Activated T-cell treated with anti-CD3 and anti-CD28 coated beads, Interleukin-2, amount 50 U/mL, for 1 hour (primary cell): ENCODE data around the gene GADL1.

Experiments used
- DNase-seq: peaks from one replicate; pipeline ENCODE4 v3.0.0-alpha.2; 2020

Gene GADL1

DNA sequence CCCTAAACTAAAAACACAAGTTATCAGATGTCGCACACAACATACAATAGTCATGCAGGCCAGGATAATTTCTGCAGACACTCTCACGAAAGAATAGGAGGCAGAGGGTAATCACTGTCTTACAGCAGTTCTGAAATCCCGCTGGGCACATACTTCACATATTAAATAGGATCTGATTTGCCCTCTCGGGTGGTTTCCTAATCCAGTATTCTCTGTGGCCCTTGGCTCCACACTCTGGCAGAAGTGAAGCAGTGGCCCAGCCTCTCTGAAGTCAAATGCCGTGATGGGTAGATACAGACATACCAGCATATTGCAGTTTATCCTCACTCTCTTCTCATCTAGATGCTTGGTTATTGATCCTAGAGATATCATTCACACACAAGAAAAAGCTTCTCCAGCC, 19.0 kb downstream of the GADL1 start:
- no peak for DNase-seq

DNA sequence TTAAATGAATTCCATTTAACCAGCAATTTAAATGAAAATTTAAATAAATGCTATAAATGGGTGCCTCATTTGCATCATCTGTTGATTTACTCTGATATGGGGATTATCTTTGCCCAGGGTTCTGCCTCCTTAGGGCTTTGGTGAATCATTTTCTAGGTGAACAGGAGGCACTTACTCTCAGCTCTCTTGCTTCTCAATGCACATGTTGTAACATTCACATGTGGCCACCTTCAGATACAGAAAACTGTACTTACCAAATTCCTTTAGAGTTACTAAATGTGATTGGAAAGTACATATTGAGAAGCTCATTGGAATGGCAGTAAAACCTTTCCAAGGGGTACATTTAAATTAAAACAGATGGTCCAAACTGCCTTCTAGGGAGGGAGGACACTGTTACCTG, 20.8 kb downstream of the GADL1 start:
- no peak for DNase-seq

DNA sequence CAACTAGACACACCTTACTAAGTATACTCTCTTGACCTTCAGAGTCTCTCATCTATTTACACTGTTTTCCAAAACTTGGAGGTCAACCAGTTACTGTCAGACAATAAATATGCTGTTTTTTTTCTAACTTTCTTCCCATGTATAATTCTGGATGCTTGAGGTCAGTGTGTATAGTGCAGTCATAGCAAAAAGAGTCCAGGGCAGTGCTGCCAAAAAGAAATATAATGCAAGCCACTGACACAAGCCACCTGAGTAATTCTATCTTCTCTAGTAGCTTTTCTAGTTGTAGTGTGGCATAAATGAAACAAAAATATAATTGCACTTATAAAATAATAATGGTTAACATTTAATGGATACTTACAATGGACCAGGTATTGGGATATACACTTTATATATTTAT, 21.6 kb downstream of the GADL1 start:
- no peak for DNase-seq

DNA sequence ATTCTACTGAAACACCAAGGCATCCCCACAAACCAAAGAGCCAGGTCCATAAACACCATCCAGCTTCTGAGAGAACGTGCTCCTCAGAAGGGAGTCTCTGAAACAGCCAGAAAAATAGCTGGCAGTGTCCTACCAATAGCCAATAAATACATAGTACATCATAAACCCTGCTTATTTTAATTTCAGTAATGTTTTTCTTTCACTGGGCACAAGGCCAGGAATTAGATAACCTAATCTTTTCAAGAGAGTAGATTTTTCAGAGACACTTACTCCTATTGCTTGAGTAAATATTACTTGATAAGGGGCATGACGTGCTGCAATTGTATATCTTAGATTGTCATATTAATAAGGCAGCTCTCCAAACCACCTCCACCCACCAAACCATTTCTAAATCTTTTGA, 22.7 kb downstream of the GADL1 start:
- no peak for DNase-seq

DNA sequence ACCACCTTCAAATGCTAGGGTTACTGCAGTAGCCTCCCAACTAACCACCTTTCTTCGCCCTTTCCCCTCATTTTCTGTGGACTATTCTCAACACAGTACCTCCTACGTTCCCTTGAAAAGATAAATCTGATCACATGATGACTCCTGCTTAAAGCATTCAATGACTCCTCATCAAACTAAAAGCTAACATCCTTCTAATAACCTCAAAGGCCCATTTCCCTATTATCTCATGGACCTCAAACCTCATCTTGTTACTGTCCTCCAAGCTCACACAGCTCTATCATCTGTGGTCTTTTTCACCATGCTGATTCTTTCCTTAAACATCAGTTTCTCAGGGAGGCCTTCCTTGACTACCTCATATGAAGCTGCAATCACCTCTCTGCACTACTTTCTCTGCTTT, 29.6 kb downstream of the GADL1 start:
- no peak for DNase-seq

DNA sequence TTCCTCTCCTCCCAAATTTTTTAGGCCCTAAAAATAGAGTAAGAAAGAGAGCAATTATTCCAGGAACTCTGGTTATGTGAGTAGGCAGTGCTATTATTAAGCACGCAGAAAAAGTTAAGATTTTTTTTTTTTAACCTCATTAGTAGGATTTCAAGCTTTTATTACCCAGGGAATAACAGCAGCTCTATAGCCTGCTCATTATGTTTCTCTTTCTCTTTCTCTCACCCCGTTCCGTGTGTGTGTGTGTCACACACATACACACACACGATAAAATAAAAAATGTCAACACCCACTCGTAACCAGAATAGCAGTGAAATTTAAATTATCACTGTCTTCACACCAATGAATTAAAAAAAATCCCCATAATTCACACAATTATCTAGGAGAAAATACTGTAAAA, 30.3 kb downstream of the GADL1 start:
- DNase-seq, result no peak

DNA sequence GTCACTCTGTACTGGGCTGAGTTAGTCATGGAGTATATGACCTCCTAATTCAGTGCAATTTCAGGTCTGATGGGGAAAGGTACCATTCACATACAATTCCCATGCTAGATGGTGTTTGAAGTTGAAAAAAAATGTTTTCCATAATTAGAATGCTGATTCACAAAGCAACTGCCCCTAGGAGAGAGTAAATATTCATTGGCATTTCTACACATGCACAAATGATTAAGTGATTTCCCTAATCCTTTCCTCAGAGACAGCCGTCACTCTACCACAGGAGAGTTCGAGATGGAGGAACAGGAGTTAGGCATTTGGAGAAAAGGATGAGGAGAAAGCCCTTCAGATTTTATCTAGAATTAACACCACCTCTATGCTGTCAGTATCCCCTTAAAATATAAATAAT, 32.5 kb downstream of the GADL1 start:
- no peak for DNase-seq

DNA sequence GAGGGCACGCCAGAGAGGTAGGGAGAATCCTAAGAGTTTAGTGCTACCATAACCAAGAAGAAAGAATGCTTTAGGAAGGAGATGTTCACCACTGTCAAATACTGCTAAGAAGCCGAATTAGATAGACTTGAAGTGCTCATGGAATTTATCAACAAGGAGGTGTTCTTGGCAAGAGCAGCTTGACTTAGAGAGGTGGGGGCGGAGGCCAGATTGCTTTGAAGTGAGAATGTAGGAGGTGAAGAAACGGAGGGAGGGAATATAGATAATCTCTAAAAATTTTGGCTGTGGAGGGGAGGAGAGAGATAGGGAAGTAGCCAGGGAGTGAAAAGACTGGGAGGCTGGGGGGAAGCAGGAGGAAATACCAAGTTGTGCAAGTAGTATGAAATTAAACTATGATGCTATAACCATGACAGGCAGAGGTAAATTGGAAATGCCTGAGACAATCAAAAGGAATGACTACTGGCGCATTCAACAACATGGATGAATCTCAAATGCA, 35.5 kb downstream of the GADL1 start:
- DNase-seq, result no peak

DNA sequence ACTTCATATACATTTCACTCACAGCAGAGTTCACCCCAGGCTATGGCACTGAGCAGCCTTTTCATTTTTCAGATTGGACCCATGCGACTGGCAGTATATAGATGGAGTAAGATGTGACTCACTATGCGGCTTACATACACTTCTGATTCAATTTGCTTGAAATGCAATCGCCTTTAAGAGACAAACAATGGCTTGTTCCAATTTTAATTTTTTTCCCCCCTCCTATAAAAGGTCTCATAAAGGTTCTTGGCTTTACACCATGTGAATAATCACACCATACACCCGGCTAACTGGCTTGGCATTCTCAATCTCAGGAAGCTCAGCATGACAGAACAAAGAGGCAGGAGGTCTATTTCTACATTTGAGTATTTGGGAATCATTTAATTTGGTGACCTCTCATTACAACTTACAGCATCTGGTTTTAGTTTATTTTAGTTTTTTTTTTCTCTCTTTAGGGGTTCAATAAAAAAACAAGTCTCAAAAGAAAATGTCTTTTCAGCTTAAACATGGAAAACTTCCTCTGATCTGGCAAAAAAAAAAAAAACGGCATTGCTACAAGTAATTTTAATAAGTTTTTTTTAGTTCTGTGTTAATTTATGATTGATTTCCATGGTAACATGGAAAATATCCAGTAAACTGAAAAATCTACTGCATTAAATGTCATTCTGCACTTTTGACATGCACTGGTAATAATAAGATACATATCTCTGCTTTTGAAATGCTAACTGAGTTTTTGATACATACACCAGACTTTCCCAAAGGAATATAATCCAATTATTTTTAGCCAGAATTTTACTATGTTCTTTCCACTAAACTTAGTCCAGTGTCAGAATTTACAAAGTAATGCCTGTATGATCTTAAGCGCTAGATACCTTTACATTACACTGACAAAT, 38.8 kb downstream of the GADL1 start:
- no peak for DNase-seq

DNA sequence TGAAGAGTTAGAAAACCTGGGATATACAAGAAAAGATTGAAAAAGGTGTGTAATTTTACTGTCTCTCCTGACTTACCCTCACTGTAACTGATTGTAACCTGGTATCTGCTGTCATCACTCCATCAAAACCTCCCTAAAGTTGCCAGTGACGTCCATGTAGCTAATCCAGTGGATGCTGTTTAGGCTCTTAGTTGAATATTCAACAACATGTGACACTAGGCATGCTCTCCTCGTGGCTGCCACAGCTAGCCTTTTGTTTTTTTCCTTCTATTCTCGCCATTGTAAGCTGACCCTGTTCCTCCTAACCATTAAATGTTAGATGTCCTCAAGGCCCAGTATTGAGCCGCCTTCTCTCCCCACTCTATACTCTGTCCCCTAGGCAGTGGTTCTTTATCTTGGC, 41.6 kb downstream of the GADL1 start:
- no peak for DNase-seq

DNA sequence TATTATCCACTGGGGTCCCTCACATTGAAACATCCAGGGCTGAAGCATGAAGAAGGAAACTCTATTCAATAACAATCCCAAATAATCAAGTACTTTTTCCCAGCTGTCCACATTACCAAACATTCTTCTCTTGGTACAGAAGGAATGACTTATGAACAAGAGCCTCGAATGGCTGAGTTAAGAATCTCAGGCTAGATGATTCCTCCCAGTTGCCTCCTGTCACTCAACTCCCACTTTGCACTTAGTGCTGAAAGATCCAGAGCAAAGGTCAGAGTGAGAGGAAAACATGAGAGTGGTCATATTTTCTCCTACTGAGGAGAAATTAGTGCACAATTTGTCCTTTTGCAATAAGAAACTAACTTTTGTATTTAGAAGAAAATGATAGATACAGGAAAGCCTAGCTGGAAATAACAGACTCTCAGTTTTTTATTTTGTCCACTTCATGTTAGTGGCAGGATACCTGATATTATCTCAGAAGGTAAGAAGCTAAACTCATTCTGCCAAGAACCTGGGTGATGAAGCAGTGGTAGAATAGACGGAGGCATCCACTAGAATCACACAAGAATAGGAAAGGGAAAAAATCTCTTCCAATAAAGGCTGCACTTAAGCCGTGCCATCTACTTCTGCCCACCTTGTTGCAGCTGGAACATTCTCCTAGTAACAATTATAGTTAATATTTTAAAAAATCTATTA, 46.2 kb downstream of the GADL1 start:
- DNase-seq, result no peak

DNA sequence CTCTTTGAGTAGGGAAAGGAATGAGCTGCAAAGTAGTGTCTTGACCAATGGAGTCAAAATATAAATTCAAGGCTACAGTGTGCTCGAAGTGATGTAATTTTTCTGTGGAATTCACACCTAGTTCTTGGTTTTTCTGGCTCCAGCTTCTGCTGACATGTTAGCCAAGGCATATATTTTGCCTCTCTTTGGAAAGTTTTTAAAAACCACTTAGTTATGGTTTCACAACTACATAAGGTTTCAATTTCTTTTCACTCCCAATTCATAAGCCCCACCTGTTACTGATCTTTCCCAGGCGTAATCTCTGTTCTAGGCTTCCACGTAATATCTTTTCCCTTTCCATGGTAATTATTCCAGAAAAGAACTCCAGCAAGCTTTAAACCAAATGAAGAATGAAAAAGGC, 46.9 kb downstream of the GADL1 start:
- DNase-seq, result no peak

DNA sequence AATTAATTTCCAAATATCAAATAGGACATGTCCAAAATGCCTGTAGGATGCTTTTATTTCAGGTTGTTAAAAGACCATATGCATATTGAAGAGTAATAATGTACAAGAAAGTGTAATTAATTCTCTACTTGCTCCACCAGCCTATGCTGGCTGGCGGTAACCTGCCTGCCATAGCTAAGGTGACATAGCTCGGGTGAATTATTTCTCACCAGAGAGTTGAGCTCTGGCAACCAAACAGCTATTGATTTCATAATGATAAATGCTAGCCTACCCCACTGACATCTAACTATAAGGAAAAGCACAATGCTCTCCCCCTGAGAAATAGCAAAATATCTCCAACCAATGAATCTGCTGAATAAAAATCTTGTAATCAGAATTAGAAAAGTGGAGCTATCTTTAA, 48.9 kb downstream of the GADL1 start:
- no peak for DNase-seq

DNA sequence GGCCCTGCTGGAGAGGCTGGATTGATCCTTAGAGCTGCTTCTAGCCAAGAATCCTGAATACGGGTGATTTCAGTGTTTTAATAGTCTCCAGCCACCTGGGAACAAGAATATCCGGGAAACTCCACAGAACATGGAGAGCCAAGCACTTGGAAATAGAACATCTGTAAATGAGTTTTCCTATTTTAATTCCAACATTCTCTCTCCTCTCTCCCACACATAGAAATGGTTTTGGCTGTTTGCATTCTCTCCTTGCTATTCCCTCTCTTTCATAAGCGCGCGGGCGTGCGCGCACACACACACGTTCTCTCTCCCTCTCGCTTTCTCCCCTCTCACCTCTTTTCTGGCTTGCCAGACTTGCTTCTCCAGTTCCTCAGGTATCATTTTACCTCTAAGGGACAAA, 50.6 kb downstream of the GADL1 start:
- DNase-seq, result no peak

DNA sequence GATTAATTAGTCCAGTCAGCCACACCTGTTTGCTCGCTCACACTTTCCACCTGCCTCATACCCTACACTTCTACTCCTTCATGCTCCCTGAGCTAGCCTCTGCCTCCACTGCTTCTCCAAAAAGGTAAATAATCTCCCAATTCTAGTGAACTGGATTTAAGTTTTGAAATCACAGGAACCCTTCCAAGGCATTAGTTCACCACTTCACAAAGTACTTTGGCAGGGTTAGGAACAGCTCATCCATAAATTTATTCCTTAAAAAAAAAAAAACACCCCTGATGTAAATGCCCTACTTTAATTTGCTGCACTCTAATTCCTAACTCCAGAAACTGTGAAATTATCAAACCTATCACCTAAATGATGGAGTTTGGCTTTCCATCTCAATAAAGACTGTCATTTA, 58.3 kb downstream of the GADL1 start:
- DNase-seq, result no peak

DNA sequence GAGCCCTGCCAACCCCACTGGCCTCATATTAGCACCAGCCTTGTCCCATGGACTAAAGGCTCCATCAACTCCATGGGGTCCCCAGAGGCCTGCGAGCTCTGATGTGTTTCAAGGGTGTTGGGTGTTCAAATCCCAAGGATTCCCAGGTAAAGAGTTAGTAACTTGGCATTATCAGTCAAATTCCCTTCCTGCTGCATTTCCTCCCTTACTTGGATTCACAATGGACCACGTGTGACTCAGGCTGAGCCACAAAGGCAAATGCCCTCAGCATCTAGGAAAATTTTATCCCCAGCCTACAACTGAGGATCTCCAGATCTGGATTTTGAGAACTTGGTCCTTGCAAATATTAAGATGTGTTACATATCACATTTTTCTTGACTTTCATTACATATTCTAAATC, 58.8 kb downstream of the GADL1 start:
- DNase-seq, result no peak

DNA sequence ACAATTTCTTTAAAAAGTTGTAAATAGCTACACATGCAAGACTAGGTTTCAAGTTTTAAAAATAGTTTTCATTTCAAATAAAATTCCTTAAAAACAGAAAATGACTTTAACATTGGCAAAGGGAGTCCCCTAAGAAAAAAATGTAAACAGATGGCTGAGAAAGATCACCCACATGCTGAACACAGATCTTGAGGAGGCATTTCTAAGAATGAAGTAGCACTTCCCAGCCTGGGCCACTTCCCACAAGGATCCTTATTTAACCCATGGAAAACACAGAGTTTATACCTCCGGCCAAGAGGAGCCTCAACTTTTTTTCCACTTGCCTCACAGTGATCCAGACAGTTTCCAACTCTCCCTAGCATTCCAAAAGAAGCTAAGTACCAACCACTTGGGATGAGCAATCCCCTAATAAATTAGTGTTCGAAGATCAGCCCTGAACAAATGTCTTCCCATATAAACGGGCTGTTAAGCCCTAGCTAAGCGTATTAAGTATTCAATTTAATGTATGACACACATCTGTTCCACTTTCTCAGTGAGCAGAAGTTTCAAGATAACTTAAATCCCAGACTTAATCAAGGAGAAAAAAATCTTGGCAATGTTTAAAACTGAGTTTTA, 61.4 kb downstream of the GADL1 start:
- DNase-seq, result no peak

DNA sequence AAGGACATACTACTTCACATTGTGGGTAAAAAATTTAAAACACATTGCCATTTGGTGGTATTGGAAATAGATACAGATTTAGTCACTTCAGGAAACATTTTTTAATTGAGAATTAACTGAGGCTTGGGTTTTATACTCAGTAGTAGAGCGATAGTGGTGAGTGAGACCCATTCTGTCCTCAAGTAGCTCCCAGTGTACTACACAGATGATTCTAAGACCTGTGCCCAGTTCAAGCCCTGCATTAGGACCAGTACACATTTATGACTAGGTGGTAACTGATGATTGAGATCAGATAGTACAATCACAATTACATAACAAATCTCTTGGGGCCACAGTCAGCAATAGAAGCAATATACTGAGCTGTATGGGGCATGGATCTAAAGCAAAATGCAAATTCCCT, 67.4 kb downstream of the GADL1 start:
- no peak for DNase-seq

DNA sequence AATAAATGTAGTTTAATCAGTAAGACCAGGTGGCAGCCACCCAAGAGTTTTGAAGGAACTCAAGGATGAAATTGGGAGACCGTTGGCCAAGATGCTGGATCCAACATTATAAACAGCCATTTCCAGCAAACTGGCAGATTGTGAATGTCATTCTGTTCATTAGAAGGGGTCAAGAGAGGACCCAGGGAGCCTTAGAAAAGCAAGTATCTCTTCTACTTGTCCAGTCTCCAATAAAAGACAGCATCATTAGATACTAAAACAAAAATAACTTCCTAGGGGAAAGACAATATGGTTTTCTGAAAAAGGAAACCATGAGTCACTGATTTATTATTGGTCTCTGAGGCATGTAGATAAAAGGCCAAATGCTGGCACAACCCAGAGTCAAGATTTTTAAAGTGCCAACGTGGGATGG, 67.9 kb downstream of the GADL1 start:
- no peak for DNase-seq

DNA sequence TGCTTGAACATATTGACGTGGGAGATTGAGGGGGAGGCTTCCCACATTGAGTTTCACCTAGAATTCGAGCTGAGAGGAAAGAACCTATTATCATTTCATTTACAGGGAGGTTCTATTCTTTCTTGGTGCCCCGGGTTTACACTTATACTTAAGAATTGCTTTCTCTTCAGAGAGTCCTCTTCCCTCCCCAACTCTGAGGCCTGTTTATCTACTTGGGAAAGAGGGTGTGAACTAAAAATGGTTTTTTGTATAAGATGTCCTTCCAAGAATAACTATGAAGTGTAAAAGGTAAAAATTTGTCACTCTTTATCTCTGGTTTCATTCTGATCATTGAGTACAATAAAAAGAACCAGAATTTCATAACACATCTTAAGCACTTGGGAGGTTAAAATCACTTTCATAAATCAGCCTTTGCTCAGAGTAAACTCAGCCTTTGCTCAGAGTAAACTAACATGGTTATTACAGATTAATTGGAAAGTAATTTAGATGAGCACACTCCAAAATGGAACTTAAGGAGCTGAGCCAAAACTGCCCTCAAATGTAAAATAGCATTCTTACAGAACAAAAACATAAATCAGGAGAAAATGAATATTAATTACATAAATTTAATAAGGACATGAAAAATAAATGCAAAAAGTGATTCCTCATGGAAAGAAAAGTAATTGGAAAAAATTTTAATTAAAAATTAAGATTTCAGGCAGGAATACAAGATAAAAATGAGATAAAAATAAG, 75.2 kb downstream of the GADL1 start:
- no peak for DNase-seq

DNA sequence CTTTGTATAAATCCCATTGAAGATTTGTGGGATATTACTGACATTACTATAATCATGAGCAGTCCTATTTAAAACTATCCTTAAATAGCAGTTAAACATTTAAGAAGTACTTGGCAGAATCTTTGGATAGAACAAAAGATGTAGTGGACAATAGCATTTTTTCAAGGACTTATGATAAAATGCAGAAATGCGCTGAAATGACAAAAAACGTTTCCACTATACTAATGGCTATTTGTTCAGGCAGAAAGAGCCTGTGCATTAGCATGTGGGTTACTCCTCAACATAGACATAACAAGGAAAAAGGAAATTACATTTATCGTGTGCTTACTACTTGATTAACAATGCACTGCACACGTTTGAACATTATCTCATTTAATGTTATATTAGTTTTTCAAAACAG, 80.7 kb downstream of the GADL1 start:
- DNase-seq, result no peak

DNA sequence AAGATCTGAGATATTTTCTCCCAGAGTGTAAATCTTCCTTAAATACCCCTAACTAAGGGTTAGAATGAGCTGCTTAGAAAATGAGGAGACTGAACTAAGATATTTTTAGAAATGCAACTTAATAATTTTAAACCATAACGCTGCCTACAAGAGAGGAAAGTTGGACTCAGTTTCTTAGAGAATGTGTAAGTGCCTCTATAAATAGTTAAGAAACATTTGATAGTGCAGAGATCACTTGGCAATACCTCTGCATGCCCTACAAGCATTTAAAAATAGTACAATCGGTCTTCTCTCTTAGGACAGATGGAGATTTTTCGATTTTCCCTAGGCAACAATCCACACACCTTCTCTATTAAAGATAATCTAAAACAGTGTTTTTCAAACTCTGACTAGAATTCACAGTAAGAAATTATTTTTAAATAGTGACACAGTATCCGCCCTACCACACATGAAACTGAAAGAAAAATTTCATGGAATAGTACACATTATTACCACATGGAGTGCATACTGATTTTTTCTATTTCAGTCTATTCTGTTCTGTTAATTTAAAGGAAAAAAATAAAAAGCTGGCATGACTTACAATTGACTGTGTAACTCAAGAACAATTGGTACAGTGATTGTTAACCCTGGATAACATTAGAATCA, 83.2 kb downstream of the GADL1 start:
- no peak for DNase-seq

DNA sequence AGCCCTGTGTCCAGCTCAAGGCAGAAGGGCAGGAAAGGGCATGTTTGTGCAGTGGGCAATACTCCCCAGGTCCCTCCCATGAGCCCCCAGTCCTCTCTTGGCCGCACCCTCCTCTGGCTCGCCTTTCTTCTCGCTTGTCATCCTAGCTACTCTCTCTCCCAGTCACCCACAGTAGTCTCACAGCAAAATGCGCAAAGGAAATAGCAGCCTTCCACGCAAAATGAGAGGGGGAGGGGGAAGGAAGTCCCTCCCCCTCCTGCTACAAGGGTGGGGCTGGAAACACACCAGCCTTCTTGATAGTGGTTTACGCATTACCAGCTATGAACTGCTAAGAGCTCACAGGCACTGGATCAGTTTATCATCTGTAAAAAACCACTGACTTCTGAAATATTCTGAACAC, 83.8 kb downstream of the GADL1 start:
- no peak for DNase-seq
